WTC11 (cell line): ENCODE measurements around the gene TBC1D22A.

ENCODE experiments used
- CTCF ChIP-seq: fragments of 200-600 bp; IDR thresholded peaks from 2 replicates; pipeline ENCODE4 v1.8.0; 2022; ENCODE audit warnings: antibody characterized with exemption
- ETV6 ChIP-seq: sonication (generic); formaldehyde crosslinking; IDR thresholded peaks from 2 replicates; pipeline ENCODE4 v1.8.1; 2022; ENCODE audit warnings: mild to moderate bottlenecking, missing genetic modification reagents
- FOXK1 ChIP-seq: sonication (generic); formaldehyde crosslinking; IDR thresholded peaks from 2 replicates; pipeline ENCODE4 v1.8.0; 2022; ENCODE audit warnings: mild to moderate bottlenecking, moderate library complexity, missing genetic modification reagents
- IRF1 ChIP-seq: sonication (generic); formaldehyde crosslinking; IDR thresholded peaks from 2 replicates; pipeline ENCODE4 v1.8.0; 2023; ENCODE audit warnings: missing genetic modification reagents
- JUN ChIP-seq: sonication (generic); formaldehyde crosslinking; IDR thresholded peaks from 2 replicates; pipeline ENCODE4 v1.8.0; 2023; ENCODE audit warnings: mild to moderate bottlenecking, missing genetic modification reagents
- MXD4 ChIP-seq: fragments of 250-450 bp; sonication (Bioruptor Pico); IDR thresholded peaks from 2 replicates; pipeline ENCODE4 v1.8.0; 2021; ENCODE audit warnings: mild to moderate bottlenecking, moderate library complexity, borderline replicate concordance
- NR2C2 ChIP-seq: sonication (generic); formaldehyde crosslinking; IDR thresholded peaks from 2 replicates; pipeline ENCODE4 v1.8.0; 2022; ENCODE audit warnings: mild to moderate bottlenecking, missing genetic modification reagents
- ZNF396 ChIP-seq: fragments of 250-450 bp; sonication (Bioruptor Pico); IDR thresholded peaks from 2 replicates; pipeline ENCODE4 v1.8.0; 2021; ENCODE audit warnings: mild to moderate bottlenecking, moderate library complexity, borderline replicate concordance
- TF ChIP-seq, protein P1 (sequence below): sonication (generic); formaldehyde crosslinking; IDR thresholded peaks from 2 replicates; pipeline ENCODE4 v1.8.1; 2022; ENCODE audit warnings: missing genetic modification reagents, borderline replicate concordance

- TF ChIP-seq CTCF (no peak), MXD4 (CRISPR knock-in tag) (no peak), IRF1 (no peak), FOXK1 (no peak), ZNF396 (no peak), JUN (CRISPR knock-in tag) (no peak), ETV6 (CRISPR knock-in tag) (no peak), NR2C2 (CRISPR knock-in tag) (no peak)
- TF ChIP-seq, protein P1, sequence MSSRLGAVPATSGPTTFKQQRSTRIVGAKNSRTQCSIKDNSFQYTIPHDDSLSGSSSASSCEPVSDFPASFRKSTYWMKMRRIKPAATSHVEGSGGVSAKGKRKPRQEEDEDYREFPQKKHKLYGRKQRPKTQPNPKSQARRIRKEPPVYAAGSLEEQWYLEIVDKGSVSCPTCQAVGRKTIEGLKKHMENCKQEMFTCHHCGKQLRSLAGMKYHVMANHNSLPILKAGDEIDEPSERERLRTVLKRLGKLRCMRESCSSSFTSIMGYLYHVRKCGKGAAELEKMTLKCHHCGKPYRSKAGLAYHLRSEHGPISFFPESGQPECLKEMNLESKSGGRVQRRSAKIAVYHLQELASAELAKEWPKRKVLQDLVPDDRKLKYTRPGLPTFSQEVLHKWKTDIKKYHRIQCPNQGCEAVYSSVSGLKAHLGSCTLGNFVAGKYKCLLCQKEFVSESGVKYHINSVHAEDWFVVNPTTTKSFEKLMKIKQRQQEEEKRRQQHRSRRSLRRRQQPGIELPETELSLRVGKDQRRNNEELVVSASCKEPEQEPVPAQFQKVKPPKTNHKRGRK (CRISPR knock-in tag), result no peak
These were observed 7.3 kb downstream of the TBC1D22A start for GRCh38 chr22:46769706-46770105.
